PC-9 (cell line): ENCODE measurements around the gene SULT1C3.

Source experiments
- EZH2 ChIP-seq: fragments of 200-600 bp; sonication (generic); IDR thresholded peaks from 2 replicates; pipeline ENCODE4 v1.8.0; 2017; ENCODE audit warnings: antibody characterized with exemption, low read depth
- TF ChIP-seq, protein P1 (sequence below): fragments of 200-600 bp; sonication (generic); conservative IDR thresholded peaks from 2 replicates; pipeline ENCODE4 v1.6.1; 2017; ENCODE audit warnings: mixed run types, antibody characterized with exemption, mild to moderate bottlenecking, moderate library complexity

DNA sequence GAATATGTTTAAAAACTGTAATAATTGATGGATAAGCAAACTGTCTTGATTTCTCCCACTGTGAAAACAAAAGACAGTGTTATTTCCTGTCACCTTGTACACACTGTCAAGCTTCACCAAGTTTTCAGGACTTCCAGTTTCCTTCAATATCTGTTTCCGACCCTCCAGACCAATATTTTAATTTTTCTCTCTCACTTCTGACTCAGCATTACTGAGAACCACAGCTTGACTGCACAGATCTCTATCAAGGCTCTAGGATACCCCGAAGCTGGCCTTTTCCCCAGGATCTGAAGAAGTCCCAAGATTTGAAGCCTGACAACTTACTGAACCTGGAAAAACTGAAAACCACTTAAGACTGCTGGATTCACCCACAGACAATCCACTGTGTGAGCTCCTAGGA is 13.2 kb upstream of the SULT1C3 start:
- no peak for TF ChIP-seq EZH2
- TF ChIP-seq, protein P1, sequence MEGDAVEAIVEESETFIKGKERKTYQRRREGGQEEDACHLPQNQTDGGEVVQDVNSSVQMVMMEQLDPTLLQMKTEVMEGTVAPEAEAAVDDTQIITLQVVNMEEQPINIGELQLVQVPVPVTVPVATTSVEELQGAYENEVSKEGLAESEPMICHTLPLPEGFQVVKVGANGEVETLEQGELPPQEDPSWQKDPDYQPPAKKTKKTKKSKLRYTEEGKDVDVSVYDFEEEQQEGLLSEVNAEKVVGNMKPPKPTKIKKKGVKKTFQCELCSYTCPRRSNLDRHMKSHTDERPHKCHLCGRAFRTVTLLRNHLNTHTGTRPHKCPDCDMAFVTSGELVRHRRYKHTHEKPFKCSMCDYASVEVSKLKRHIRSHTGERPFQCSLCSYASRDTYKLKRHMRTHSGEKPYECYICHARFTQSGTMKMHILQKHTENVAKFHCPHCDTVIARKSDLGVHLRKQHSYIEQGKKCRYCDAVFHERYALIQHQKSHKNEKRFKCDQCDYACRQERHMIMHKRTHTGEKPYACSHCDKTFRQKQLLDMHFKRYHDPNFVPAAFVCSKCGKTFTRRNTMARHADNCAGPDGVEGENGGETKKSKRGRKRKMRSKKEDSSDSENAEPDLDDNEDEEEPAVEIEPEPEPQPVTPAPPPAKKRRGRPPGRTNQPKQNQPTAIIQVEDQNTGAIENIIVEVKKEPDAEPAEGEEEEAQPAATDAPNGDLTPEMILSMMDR = no peak
